Mesodermal cell (in vitro differentiated cells): ENCODE data around the gene PRKRA.
A peak's percentile ranks its signal among the peaks of the same experiment; 100 is the strongest.
"Not testable (repeated sequence)": the region's sequence is repeated elsewhere in the genome, so short reads cannot be mapped to it uniquely, and the experiment has no call there.

Source experiments
- H3K27ac ChIP-seq: 2 replicates; pipeline ENCODE4 v1.7.0; 2013; ENCODE audit warnings: mild to moderate bottlenecking, low read depth, low read length, moderate library complexity; ENCODE audit not compliant: severe bottlenecking
- H3K36me3 ChIP-seq: 2 replicates; pipeline ENCODE4 v1.7.1; 2013; ENCODE audit warnings: mild to moderate bottlenecking, low read length, moderate library complexity; ENCODE audit not compliant: control insufficient read depth, insufficient read depth
- H3K4me1 ChIP-seq: one replicate; pipeline ENCODE4 v1.7.1; 2013; ENCODE audit warnings: mild to moderate bottlenecking, low read length; ENCODE audit not compliant: insufficient read depth, control insufficient read depth, poor library complexity, severe bottlenecking
- H3K4me3 ChIP-seq: 2 replicates; pipeline ENCODE4 v1.7.0; 2013; ENCODE audit warnings: low read length, control low read depth, mild to moderate bottlenecking; ENCODE audit not compliant: insufficient read depth, poor library complexity, severe bottlenecking; ENCODE audit errors: extremely low read depth
- H3K9me3 ChIP-seq: 2 replicates; pipeline ENCODE4 v1.7.1; 2013; ENCODE audit warnings: mild to moderate bottlenecking, low read length, moderate library complexity; ENCODE audit not compliant: control insufficient read depth
- WGBS, 2 experiments: methylation state at CpG; one replicate each; pipeline ENCODE4 v1.1.5; 2013; ENCODE audit warnings: missing lambda C conversion rate in 2 of 2; ENCODE audit not compliant: insufficient coverage in 2 of 2; 5-methylcytosine and 5-hydroxymethylcytosine counted together

PRKRA gene

GRCh38 chr2:178479275-178479616 lies 28.3 kb upstream of the PRKRA start:
- Histone ChIP-seq H3K4me3 (peak overlapping the region; percentile 67), H3K9me3 (no peaks in the 10 kb centered on the region), H3K27ac (peak overlapping the region; percentile 96), H3K36me3 (no peaks in the 10 kb centered on the region), H3K4me1 (peaks cover 10% of the 10 kb centered on the region)
- 78 to 82% methylated on average over 2 to 4 of the region's 4 CpGs for WGBS, 2 experiments

DNA sequence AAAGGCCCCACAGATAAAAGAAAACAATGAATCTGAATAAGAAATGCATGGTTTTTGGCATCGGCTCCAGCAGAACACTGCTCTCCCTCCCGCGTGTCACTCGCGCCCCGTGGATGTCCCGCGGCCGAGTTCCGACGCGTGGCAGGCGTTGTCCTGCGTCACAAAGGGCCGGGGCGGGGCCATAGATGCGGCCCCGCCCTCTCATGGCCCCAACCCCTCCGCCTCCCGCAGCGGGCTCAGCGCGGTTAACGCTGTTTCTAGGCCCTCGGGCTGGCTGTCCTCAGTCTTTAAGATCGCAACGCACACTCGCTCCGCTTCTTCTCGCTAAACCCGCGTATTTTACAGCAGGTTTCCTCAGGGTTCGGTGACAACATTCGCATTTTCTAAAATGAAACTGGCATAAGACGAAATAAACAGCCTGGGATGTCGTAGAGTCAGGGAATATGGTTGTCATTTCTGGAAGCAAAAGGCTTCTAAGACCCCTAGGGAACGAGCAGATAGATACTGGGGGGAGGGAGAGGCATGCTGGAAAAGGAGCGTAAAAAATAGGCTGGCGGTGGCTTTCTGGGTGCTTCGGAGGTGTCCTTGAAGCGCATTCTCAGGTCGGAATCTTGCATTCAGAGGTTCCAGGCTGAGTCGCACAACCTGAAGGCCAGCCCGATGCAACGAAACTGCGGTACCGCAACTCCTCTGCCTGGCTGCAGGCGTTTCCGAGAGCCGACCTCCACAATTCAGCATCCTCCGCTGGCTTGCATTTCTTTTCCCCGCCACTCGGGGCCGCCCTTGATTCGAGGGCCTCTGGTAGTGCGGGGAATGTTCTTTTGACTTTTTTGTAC lies 27.7 kb upstream of the PRKRA start, which contains the start of gene FKBP7:
FKBP7 (minus strand) TSS at position 162 of the 836 bp plus-strand sequence; CDS start at position 61, 101 bp downstream.
- WGBS, 2 experiments = 1 to 2% methylated on average over 47 to 52 of the region's 56 CpGs
- Histone ChIP-seq H3K4me3 (peak within 1 kb of the TSS; percentile 67), H3K9me3 (no peaks in the 10 kb centered on the region), H3K36me3 (no peaks in the 10 kb centered on the region), H3K27ac (peak within 1 kb of the TSS; percentile 96), H3K4me1 (peaks cover 10% of the 10 kb centered on the region)

- Histone ChIP-seq H3K4me1 (peaks cover 10% of the 10 kb centered on the region), H3K27ac (peak overlapping the region; percentile 96), H3K36me3 (no peaks in the 10 kb centered on the region), H3K4me3 (peak overlapping the region; percentile 67), H3K9me3 (no peaks in the 10 kb centered on the region)
- 5 to 10% methylated on average over 7 to 10 of the region's 10 CpGs for WGBS, 2 experiments
Observed at GRCh38 chr2:178478130-178478438, 27.1 kb upstream of the PRKRA start.

DNA sequence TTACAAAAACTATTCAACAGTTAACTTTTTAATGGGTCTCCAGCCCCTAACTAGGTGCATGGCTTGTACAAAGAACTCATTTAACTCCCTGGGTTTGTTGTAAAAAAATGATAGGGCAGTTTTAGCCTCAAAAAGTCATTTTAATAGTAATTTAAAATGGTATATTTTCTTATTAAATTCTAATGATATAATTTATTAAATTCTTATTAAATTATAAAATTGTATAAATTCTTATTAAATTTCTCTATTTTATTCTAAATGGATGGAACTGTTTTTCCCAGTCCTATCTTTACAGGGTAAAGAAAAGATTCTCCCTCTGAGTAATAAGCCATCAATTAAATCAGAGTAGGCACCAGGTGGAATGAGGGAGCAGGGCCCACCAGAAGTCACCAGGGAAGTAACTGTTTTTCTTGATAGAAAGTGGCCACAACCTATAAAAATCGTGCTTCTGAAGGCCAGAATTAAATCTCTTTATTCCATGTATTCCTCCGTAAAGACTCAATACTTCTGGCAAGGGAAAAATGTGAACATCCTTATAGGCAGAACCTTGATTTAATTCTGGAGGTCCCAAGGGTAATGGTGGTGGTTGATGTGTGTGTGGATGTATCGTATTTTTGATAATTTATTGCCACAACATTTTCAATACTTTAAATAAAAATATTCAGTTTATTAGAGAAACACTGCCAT lies 26.6 kb upstream of the PRKRA start:
- Histone ChIP-seq H3K4me3 (peak overlapping the region; percentile 67), H3K27ac (no peak overlapping the region), H3K4me1 (peaks cover 10% of the 10 kb centered on the region), H3K36me3 (no peaks in the 10 kb centered on the region), H3K9me3 (no peaks in the 10 kb centered on the region)
- 57 to 67% methylated on average over 1 of the region's 3 CpGs for WGBS, 2 experiments

DNA sequence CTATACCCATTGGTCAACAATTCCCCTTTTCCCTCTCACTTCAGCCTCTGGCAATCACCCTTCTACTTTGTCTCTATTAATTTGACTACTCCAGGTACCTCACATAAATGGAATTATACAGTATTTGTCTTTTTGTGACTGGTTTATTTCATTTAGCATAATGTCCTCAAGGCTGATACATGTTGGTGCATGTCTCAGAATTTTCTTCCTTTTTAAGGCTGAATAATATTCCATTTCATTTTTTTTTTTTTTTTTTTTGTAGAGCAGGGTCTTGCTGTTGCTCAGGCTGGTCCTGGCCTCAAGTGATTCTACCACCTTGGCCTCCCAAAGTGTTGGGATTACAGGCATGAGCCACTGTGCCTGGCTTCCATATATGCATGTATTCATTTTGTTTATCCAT lies 25.5 kb upstream of the PRKRA start:
- Histone ChIP-seq H3K36me3 (no peaks in the 10 kb centered on the region), H3K4me1 (peaks cover 3% of the 10 kb centered on the region), H3K27ac (no peak overlapping the region), H3K9me3 (no peaks in the 10 kb centered on the region), H3K4me3 (no peak overlapping the region)

GRCh38 chr2:178474560-178474959 lies 23.6 kb upstream of the PRKRA start:
- H3K9me3 ChIP-seq = no peaks in the 10 kb centered on the region
- H3K36me3 ChIP-seq = no peaks in the 10 kb centered on the region
- H3K4me3 ChIP-seq = no peak overlapping the region
- H3K27ac ChIP-seq = no peak overlapping the region
- WGBS, 2 experiments = 90% methylated on average over 2 of the region's 5 CpGs; no CpG with 5 or more reads in 1 of the 2 experiments
- H3K4me1 ChIP-seq = no peaks in the 10 kb centered on the region

- no peak overlapping the region for H3K27ac ChIP-seq
- no peaks in the 10 kb centered on the region for H3K9me3 ChIP-seq
- no peaks in the 10 kb centered on the region for H3K36me3 ChIP-seq
- WGBS, 2 experiments = 100% methylated on average over 2 to 3 of the region's 4 CpGs
- H3K4me1 ChIP-seq = no peaks in the 10 kb centered on the region
- no peak overlapping the region for H3K4me3 ChIP-seq
Observed at GRCh38 chr2:178473931-178474330, 23.0 kb upstream of the PRKRA start.

DNA sequence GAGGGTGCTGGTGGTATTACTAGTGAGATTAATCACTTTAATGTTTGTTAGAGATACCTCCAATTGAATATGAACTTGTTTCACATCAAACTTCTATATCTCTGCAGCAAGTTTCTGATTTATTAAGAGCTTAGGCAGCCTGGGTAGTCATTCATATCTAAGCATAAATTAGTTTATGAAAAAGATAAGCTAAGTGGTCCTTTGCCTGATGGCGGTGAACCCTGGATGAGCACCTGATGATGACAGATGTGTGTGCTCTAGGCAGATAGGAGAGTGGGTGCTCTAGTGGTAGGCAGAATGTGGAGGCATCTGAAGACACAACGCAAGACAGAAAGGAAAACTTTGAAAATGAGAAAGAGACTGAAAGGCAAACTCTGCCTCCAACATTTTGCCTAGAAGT lies 22.4 kb upstream of the PRKRA start:
- Histone ChIP-seq H3K4me1 (no peaks in the 10 kb centered on the region), H3K9me3 (no peaks in the 10 kb centered on the region), H3K4me3 (no peak overlapping the region), H3K36me3 (peaks cover 4% of the 10 kb centered on the region), H3K27ac (no peak overlapping the region)
- WGBS, 2 experiments = 100% methylated on average over 2 of the region's 2 CpGs; no CpG with 5 or more reads in 1 of the 2 experiments

DNA sequence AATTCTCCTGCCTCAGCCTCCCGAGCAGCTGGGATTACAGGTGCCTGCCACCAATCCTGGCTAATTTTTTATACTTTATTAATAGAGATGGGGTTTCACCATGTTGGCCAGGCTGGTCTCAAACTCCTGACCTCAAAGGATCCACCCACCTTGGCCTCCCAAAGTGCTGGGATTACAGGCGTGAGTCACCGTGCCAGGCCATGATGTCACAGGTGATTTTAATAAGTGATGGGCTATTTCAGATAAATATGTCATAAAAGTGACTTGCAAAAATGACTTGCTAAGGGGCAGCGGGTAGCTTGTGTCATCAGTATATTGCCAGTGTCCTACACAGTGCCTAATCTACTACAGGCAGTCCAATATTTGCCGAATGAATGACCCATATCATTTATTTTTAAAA lies 20.3 kb upstream of the PRKRA start:
- H3K36me3 ChIP-seq, H3K4me3 ChIP-seq, H3K9me3 ChIP-seq, H3K4me1 ChIP-seq, H3K27ac ChIP-seq: not testable (repeated sequence)
- 100% methylated on average over 1 of the region's 5 CpGs for WGBS, 2 experiments

DNA sequence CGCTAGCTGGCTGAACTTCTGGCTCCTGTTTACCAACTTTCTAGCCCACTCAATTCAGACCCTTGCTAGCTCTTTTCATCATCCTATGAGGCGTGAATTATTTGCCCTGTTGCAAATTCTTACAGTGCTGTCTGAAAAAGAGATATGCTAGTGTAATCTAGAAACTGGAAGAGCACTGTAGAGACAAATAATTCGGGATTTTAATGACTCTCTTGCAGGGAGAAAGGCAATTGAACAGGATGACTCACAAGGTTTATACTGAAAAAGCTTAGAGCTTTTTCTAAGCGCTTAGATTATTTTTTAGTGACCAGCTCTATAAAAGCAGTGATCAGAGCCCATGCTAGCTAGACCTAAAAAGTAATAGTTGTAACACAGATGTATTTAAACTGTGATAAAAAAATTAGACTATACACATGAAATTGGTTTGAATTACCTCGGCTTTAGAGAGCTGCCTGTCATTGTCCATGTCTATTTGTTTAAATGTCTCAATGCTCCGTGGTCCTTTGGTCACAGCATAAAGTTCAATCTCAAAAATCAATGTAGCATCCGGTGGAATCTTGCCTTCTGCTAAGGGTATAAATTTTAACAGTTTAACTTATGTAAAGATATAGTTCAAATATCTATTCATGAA lies 18.4 kb upstream of the PRKRA start:
- no peak overlapping the region for H3K4me3 ChIP-seq
- H3K9me3 ChIP-seq = no peaks in the 10 kb centered on the region
- WGBS, 2 experiments = 85 to 91% methylated on average over 4 of the region's 7 CpGs
- H3K27ac ChIP-seq = no peak overlapping the region
- H3K4me1 ChIP-seq = no peaks in the 10 kb centered on the region
- H3K36me3 ChIP-seq = peaks cover 18% of the 10 kb centered on the region
